ENCODE measurements around the gene PLVAP. TPM values are rescaled to one million over a fixed set of nuclear protein-coding genes. Genes with fewer than 3 reads are reported as not detected.

PLVAP gene
- total RNA-seq, 1 experiment from 2014 or later = not detected

DNA sequence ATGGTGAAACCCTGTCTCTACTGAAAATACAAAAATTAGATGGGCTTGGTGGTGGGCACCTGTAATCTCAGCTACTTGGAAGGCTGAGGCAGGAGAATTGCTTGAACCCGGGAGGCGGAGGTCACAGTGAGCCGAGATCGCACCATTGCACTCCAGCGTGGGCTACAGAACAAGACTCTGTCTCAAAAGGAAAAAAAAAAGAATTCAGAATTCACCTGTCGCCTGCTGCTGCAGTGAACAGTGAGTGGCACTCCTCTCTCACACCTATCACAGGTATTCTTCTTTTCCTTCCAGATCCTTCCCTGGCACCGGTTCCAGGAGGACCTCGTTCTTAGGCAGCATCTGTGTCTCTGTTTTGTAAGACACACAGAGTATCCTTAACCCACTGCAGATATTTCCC lies 37.0 kb upstream of the PLVAP start:
- BruUV-seq (replicated peaks) = no TSS peak
- no peaks in the 10 kb centered on the region for H3K9me3 ChIP-seq
- intact Hi-C loops (cut with micrococcal nuclease; ENCODE audit: unreplicated experiment) = no loop called here
- Mint-ChIP-seq H3K9me3 (ENCODE audit: unreplicated experiment) (no peaks in the 10 kb centered on the region), H3K27me3 (ENCODE audit: insufficient read depth, unreplicated experiment) (no peaks in the 10 kb centered on the region), H3K4me3 (ENCODE audit: unreplicated experiment) (no peak overlapping the region), H3K4me1 (ENCODE audit: low read depth, unreplicated experiment) (peaks cover 12% of the 10 kb centered on the region), H3K27ac (ENCODE audit: unreplicated experiment) (no peak overlapping the region), H3K36me3 (ENCODE audit: insufficient read depth, unreplicated experiment) (no peaks in the 10 kb centered on the region)
- POLR2A ChIA-PET = no interaction called here
- TF ChIP-seq, protein P1, sequence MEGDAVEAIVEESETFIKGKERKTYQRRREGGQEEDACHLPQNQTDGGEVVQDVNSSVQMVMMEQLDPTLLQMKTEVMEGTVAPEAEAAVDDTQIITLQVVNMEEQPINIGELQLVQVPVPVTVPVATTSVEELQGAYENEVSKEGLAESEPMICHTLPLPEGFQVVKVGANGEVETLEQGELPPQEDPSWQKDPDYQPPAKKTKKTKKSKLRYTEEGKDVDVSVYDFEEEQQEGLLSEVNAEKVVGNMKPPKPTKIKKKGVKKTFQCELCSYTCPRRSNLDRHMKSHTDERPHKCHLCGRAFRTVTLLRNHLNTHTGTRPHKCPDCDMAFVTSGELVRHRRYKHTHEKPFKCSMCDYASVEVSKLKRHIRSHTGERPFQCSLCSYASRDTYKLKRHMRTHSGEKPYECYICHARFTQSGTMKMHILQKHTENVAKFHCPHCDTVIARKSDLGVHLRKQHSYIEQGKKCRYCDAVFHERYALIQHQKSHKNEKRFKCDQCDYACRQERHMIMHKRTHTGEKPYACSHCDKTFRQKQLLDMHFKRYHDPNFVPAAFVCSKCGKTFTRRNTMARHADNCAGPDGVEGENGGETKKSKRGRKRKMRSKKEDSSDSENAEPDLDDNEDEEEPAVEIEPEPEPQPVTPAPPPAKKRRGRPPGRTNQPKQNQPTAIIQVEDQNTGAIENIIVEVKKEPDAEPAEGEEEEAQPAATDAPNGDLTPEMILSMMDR (IDR thresholded peaks at IDR 0.05; ENCODE audit: insufficient read depth in 1 of 2, low read depth in 1 of 2, low read length in 1 of 2, severe bottlenecking in 1 of 2, unreplicated experiment in 1 of 2) = no peak
- CTCF ChIA-PET = no interaction called here
- H3K27me3 ChIP-seq (replicated peaks; ENCODE audit: control insufficient read depth, insufficient read depth, low read length) = no peaks in the 10 kb centered on the region
- DNase-seq = no peak
- H3K4me1 ChIP-seq = peaks cover 3% of the 10 kb centered on the region; the same call in 1 of the 2 replicates
- H3K36me3 ChIP-seq (ENCODE audit: control insufficient read depth, insufficient read depth, low read length) = no peaks in the 10 kb centered on the region; the same call in 1 of the 2 replicates
- H3K4me3 ChIP-seq (ENCODE audit: low read depth, low read length) = no peak overlapping the region

DNA sequence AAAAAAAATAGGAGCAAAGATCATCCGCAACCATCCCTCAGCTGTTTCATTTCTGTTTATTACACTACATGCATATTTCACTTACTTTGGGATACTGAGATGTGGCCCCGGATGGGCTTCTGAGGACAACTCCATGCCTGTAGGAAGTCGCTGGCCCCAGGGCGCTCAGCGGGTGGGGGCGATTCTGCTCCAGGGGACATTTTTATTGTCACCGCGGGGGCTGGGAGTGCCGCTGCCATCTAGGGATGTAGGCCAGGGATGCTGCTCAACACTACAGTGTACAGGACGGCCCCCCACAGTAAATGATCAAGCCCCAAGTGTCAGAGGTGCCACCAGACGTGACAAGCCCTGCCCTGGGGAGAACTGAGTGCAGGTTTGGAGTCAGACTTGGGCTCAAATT lies 34.7 kb upstream of the PLVAP start:
- BruUV-seq (replicated peaks) = no TSS peak
- H3K4me1 ChIP-seq = peaks cover 3% of the 10 kb centered on the region
- POLR2A ChIA-PET = no interaction called here
- intact Hi-C loops (cut with micrococcal nuclease; ENCODE audit: unreplicated experiment) = no loop called here
- Mint-ChIP-seq H3K36me3 (ENCODE audit: insufficient read depth, unreplicated experiment) (no peaks in the 10 kb centered on the region), H3K9me3 (ENCODE audit: unreplicated experiment) (no peaks in the 10 kb centered on the region), H3K27me3 (ENCODE audit: insufficient read depth, unreplicated experiment) (no peaks in the 10 kb centered on the region), H3K4me3 (ENCODE audit: unreplicated experiment) (no peak overlapping the region), H3K27ac (ENCODE audit: unreplicated experiment) (no peak overlapping the region), H3K4me1 (ENCODE audit: low read depth, unreplicated experiment) (peaks cover 16% of the 10 kb centered on the region)
- no peaks in the 10 kb centered on the region for H3K9me3 ChIP-seq
- CTCF ChIA-PET = no interaction called here
- H3K4me3 ChIP-seq (ENCODE audit: low read depth, low read length) = no peak overlapping the region
- no peaks in the 10 kb centered on the region for H3K27me3 ChIP-seq (replicated peaks; ENCODE audit: control insufficient read depth, insufficient read depth, low read length)
- TF ChIP-seq, protein P1 (IDR thresholded peaks at IDR 0.05; ENCODE audit: insufficient read depth in 1 of 2, low read depth in 1 of 2, low read length in 1 of 2, severe bottlenecking in 1 of 2, unreplicated experiment in 1 of 2) = no peak
- no peak for DNase-seq
- no peaks in the 10 kb centered on the region; the same call in 1 of the 2 replicates for H3K36me3 ChIP-seq (ENCODE audit: control insufficient read depth, insufficient read depth, low read length)

DNA sequence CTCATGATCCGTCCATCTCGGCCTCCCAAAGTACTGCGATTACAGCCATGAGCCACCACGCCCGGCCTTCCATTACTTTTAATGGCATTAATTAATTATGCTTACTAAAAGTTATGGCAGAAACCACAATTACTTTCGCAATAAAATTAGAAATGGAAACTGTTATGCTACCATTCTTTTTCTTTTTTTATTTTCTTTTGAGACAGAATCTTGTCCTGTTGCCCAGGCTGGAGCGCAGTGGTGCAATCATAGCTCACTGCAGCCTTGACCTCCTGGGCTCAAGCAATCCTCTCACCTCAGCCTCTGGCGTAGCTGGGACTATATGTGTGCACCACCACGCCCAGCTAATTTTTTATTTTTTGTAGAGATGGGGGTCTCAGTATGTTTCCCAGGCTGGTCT lies 32.8 kb upstream of the PLVAP start:
- Mint-ChIP-seq H3K27ac (ENCODE audit: unreplicated experiment) (no peak overlapping the region), H3K4me3 (ENCODE audit: unreplicated experiment) (no peak overlapping the region), H3K27me3 (ENCODE audit: insufficient read depth, unreplicated experiment) (no peaks in the 10 kb centered on the region), H3K9me3 (ENCODE audit: unreplicated experiment) (no peaks in the 10 kb centered on the region), H3K4me1 (ENCODE audit: low read depth, unreplicated experiment) (peaks cover 12% of the 10 kb centered on the region), H3K36me3 (ENCODE audit: insufficient read depth, unreplicated experiment) (peaks cover 8% of the 10 kb centered on the region)
- no peaks in the 10 kb centered on the region; the same call in 1 of the 2 replicates for H3K36me3 ChIP-seq (ENCODE audit: control insufficient read depth, insufficient read depth, low read length)
- no peak overlapping the region for H3K4me3 ChIP-seq (ENCODE audit: low read depth, low read length)
- DNase-seq = no peak
- intact Hi-C loops (cut with micrococcal nuclease; ENCODE audit: unreplicated experiment) = no loop called here
- CTCF ChIA-PET = no interaction called here
- peaks cover 13% of the 10 kb centered on the region for H3K4me1 ChIP-seq
- POLR2A ChIA-PET = no interaction called here
- no TSS peak for BruUV-seq (replicated peaks)
- no peaks in the 10 kb centered on the region for H3K9me3 ChIP-seq
- TF ChIP-seq, protein P1 (IDR thresholded peaks at IDR 0.05; ENCODE audit: insufficient read depth in 1 of 2, low read depth in 1 of 2, low read length in 1 of 2, severe bottlenecking in 1 of 2, unreplicated experiment in 1 of 2) = no peak
- no peaks in the 10 kb centered on the region for H3K27me3 ChIP-seq (replicated peaks; ENCODE audit: control insufficient read depth, insufficient read depth, low read length)

Data from Caco-2 (cell line).